Stimulated activated CD4-positive, alpha-beta T cell treated with anti-CD3 and anti-CD28 coated beads, TNF-alpha, amount 100 ng/mL, for 24 hours (primary cell): ENCODE results near the gene WDPCP.
"Not testable (repeated sequence)": the region's sequence is repeated elsewhere in the genome, so short reads cannot be mapped to it uniquely, and the experiment has no call there.

Source experiments
- DNase-seq, 3 experiments: peaks; one replicate each; pipeline ENCODE4 v3.0.0-alpha.2; 2020; ENCODE audit warnings: low read depth in 3 of 3

The WDPCP gene

DNA sequence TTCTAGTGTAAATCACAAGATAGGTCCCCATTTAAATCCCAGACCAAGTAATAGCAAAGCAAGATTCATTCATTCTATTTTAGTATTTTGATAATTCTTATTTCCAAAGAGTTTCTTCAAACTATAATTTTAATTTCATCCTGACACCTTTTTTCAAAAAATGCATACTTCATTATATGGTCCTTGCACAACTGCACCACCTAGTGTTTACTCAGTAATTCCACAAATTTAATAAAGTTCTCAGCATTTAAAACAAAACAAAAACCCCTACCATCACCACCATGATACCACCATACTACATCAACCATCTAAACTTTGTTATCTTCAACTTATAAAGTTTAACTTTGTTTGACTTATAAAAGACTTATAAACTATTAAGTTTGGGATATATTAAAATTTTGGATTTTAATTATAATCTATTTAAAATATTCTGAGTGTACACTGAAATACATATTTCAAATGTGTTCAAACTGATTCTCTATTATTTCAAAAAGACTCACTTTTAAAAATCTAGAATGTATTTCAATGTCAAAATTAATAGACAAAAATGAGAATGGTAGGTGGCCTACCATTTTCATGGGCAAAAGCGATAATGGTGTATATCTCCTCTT lies 44.2 kb downstream of the WDPCP start:
- no peak for DNase-seq

DNA sequence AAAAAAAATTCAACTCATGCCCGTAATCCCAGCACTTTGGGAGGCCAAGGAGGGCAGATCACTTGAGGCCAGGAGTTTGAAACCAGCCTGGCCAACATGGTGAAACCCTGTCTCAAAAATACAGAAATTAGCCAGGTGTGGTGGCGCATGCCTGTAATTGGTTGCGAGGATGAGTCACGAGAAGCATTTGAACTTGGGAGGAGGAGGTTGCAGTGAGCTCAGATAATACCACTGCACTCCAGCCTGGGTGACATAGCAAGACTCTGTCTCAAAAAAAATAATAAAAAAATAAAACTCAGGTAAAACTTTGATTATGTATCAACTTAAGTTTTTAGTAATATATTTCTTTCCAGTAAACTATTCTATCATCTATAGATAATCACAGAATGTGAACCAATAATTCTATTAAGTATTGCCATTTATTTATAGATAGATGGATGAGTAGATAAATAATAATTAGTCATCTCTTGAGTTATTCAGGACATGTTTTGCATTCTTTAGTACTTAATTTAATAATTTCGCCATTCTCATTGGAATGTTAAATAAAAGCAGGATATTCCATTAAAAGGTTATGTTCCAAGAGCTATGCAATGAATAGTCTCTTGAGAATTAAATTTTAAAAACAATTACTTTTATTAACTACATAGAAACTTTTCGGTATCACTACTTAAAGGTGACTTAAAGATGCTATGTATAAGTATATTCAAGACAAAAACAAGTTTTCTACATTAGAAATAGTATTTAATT lies 48.7 kb downstream of the WDPCP start:
- DNase-seq, result no peak

- no peak for DNase-seq
These were observed 49.9 kb downstream of the WDPCP start for GRCh38 chr2:63538390-63538789.

DNA sequence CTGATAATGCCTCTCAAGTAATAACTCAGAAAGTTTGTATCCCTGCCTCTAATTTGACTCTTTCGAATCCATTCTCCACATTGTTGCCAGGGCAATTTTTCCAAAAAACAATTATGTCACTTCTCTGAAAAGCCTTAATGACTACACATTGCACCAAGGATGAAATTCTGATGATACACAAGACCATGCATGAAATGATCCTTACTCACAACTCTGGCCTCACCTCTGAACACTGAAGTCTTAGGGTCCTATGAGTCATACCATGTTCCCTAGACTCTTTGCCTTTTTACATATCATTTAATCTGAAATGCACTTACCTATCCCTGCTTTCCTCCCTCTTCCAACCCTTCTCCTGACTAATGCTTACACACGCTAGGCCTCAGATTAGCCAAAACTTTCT lies 51.0 kb downstream of the WDPCP start:
- no peak for DNase-seq

GRCh38 chr2:63530704-63531279 lies 57.5 kb downstream of the WDPCP start:
- DNase-seq, result no peak

DNA sequence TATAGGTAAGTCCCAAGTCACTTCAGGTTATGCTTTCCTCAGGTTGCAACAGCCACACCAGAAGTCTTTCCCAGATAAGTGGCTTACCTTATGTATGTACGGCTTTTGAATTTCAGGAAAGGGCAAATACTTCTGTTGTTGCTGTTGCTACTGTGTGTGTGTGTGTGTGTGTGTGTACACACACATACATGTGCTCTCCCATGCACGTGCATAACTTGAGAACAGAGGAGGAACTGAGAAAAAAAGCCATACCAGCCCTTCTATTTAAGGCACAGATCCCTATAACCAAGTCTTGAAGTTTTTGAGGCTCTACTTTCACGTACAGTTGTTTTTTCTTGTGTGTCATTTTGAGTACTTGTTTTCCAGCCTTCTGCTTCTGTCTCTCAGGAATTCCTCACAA lies 62.4 kb downstream of the WDPCP start:
- DNase-seq, result no peak

DNA sequence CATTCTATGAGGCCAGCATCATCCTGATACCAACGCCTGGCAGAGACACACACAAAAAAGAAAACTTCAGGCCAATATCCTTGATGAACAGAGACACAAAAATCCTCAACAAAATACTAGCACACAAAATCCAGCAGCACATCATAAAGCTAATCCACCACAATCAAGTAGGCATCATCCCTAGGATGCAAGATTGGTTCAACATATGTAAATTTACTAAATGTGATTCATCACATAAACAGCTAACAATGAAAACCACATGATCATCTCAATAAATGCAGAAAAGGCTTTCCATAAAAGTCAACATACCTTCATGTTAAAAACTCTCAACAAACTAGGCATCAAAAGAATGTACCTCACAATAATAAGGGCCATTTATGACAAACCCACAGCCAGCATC lies 65.3 kb downstream of the WDPCP start:
- DNase-seq, result no peak

DNA sequence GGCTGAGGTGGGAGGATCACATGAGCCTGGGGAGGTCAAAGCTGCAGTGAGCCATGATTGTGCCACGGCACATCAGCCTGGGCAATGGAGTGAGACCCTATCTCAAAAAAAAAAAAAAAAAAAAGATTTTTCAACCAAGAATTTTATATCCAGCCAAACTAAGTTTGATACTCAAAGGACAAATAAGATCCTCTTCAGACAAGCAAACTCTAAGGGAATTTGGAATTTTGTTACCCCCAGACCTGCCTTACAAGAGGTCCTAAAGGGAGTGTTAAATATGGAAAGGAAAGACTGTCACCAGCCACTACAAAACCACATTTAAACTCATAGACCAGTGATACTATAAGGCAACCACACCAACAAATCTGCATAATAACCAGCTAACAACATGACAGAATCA lies 67.5 kb downstream of the WDPCP start:
- no peak for DNase-seq

- no peak for DNase-seq
These were observed 73.5 kb downstream of the WDPCP start for GRCh38 chr2:63514781-63515180.

DNA sequence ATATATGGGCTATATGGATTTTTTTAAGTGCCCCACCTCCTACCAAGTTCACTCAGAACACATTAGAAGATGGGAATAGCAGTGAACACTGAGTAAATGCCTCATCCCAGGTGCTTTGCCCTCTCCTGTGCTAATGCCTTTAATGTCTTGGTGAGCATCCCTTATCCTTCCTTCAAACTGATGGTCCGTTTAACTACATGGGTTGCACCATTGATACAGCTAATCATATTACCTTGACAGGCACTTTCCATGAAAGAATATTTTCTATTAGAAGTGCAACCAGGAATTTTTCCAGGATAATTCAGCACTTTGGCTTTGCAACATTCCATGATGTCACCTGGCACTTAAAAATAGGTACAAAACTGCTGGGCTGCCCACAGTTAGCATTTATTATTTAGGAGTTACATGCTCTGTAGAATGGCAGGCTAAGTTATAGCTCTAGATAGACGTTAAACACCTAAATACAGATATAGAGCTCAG lies 74.0 kb downstream of the WDPCP start:
- DNase-seq, result no peak

- no peak for DNase-seq
These were observed 82.0 kb downstream of the WDPCP start for GRCh38 chr2:63506320-63506719.

GRCh38 chr2:63503818-63504217 lies 84.5 kb downstream of the WDPCP start:
- DNase-seq, result no peak

- no peak for DNase-seq
These were observed 87.9 kb downstream of the WDPCP start for GRCh38 chr2:63500398-63500797.

DNA sequence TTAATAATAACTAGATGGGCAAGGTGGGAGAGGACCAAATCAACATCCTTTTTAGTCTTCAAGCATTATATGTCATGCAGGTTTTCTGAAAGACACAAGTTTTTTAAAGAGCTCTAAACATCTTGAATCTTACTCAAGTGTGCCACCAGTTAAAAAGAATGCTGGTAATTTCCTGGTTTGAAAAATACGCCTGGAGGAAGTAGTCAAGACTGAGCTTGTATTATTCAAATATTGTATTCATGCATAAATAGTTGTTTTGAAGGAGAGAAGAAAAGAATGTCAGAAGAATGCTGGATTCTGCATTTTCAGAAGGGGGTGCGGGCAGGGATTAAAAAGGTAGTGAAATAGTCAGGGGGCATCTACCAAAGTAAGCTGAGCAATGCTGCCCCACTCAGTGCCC lies 90.7 kb downstream of the WDPCP start:
- DNase-seq, result no peak

DNA sequence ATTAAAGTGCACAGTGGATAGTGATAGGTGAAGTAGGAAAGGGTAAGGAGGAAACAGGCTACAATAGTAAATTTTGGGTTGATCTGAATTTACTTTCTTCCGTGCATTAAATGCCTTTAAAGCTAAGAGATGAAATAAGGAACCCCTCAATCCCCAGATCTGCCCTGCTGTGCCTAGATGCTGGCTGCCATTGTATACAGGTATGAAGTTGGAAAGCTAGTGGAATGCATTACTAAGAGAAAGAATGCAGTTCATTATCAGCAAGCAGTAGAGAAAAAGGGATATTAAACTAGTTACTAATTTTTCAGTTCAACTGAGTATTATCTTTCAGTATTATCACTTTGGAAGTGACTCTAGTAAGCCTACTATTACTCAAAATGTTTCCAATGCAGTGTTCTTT lies 93.3 kb downstream of the WDPCP start:
- no peak for DNase-seq

DNA sequence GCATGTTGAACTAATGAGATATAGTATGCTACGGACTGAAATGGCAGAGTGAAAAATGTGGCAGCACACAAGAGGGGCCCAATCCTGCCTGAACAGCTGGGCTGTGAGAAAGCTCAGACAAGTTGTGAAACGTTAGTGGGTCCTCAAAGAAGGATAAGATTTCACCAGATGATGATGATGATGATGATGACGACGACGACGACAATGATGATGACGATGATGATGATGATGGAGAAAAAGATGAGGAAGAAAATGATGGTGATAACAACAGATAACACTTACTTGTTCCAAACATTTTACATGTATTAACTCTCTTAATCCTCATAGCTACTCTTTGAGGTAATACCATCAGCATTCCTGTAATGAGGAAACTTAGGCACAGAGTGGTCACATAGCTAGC lies 94.2 kb downstream of the WDPCP start:
- no peak for DNase-seq

DNA sequence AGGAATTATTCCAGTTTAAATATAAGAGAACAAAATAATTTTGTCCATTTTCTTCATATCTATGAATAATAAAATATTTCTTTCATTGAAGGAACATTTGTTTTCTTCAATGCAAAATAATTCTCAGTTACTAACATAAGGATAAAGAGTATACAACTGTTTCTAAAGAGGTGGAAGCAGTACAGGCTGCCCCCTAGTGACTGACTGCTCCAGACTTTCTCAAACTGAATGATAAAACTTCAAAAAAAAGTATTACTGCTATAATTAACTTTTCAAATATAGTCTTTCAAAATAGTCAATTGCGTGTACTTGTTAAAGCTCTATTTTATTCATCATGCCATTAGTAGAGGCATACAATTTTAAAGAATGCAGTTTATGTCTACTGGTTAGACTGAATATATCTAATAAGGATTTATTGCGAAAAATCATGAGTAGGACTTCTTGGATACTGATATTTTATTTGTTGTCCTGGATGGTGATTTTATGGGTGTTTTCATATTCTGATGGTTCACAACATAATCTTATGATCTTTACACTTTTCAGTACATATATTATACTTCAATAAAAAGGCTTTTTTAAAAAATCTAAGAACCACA lies 100.1 kb downstream of the WDPCP start:
- DNase-seq, result no peak

DNA sequence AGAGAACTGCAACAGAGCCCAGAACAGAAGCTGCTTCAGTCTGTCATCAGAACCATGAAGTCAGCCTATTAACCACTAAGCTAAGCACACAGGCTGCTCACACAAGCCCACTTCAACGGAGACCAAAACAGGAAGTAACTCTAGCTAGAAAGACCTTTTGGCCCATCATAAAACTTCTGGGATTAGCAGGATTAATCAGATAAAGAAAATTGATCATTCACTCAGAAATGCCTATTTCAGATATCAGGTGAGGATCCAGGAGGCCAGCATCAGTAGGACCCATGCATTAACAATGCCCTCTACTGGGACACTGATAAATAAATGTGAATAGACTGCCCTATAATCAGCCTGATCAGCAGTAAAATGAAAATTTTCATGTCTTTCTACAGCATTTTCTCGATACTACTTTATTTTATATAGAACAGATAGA lies 101.4 kb downstream of the WDPCP start:
- no peak for DNase-seq

GRCh38 chr2:63484901-63485300 lies 103.4 kb downstream of the WDPCP start:
- DNase-seq, result no peak

DNA sequence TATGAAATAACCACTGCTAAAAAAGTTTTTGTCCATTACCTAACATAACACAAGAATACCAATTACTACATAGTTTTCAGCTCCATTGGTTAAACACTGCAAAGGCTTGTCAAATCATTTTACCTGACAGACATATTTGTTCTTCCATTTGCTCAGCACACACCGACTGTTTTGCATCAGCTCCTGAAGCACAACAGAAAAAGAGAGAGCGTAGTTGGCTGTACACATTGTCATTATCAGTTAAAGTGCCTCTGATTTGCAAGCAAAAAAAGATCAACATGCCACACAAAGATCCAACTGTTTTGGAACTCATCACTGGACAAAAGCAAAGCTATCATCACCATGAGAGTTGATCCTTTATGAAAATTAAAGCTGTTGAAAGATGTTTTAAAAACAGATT lies 103.8 kb downstream of the WDPCP start:
- DNase-seq, result no peak

- no peak for DNase-seq
These were observed 110.6 kb downstream of the WDPCP start for GRCh38 chr2:63477686-63478085.

DNA sequence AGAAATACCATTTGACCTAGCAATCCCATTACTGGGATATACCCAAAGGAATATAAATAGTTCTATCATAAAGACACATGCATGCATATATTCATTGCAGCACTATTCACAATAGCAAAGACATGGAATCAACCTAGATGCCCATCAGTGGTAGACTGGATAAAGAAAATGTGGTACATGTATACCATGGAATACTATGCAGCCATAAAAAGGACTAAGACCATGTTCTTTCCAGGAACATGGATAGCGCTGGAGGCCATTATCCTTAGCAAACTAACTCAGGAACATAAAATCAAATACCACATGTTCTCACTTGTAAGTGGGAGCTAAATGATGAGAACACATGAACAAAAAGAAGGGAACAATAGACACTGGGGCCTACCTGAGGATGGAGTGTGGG lies 119.0 kb downstream of the WDPCP start:
- not testable (repeated sequence) for DNase-seq

- no peak for DNase-seq
These were observed 122.6 kb downstream of the WDPCP start for GRCh38 chr2:63465633-63466032.
